Urinary bladder (tissue), 4 donors: Measurements from ENCODE around the gene AGO4. TPM values are rescaled to one million over a fixed set of nuclear protein-coding genes. Genes with fewer than 3 reads are reported as not detected.
"Not testable (repeated sequence)": the region's sequence is repeated elsewhere in the genome, so short reads cannot be mapped to it uniquely, and the experiment has no call there.

ENCODE experiments used
- DNase-seq: peaks from one replicate; pipeline ENCODE4 v3.0.0-alpha.2; 2015; ENCODE audit errors: extremely low spot score
- H3K27ac ChIP-seq: one replicate; pipeline ENCODE4 v1.5.1; 2013; ENCODE audit warnings: low read depth, mild to moderate bottlenecking, moderate library complexity
- H3K36me3 ChIP-seq: one replicate; pipeline ENCODE4 v1.6.1; 2013; ENCODE audit warnings: mild to moderate bottlenecking, moderate library complexity; ENCODE audit not compliant: insufficient read depth
- H3K4me1 ChIP-seq: one replicate; pipeline ENCODE4 v1.6.1; 2013; ENCODE audit warnings: mild to moderate bottlenecking, moderate library complexity; ENCODE audit not compliant: insufficient read depth
- H3K4me3 ChIP-seq: one replicate; pipeline ENCODE4 v1.5.1; 2013; ENCODE audit warnings: low read depth, low read length
- WGBS: extraction: QIAGEN DNeasy Blood & Tissue Kit; methylation state at CpG from one replicate; pipeline ENCODE4 v1.1.7; 2013; 5-methylcytosine and 5-hydroxymethylcytosine counted together
- polyA plus RNA-seq: library from polyadenylated mRNA; stranded (reverse); fragments of 200-250 nt; gene quantifications from one replicate; pipeline ENCODE4 v1.2.3, GENCODE V29; 2013
- total RNA-seq: library from RNA; depleted of rRNA; stranded (reverse); fragments of >200 nt; gene quantifications from one replicate; pipeline ENCODE4 v1.2.3, GENCODE V29; 2014
- donor health status: healthy with polysubstance abuse.
- donor health status: healthy.

AGO4 gene
- total and polyA plus RNA-seq, 2 donors, result 11.2 to 31.7 TPM

GRCh38 chr1:35863881-35864625, 56.2 kb downstream of the AGO4 start:
- no peaks in the 10 kb centered on the region for H3K36me3 ChIP-seq
- no peak for DNase-seq
- H3K4me3 ChIP-seq, result no peak overlapping the region
- 65% methylated on average over 3 of the region's 3 CpGs for WGBS
- H3K4me1 ChIP-seq, result no peaks in the 10 kb centered on the region
- H3K27ac ChIP-seq, result no peak overlapping the region

- Histone ChIP-seq H3K4me1 (no peaks in the 10 kb centered on the region), H3K36me3 (no peaks in the 10 kb centered on the region), H3K4me3 (no peak overlapping the region), H3K27ac (no peak overlapping the region)
- WGBS, result 79% methylated on average over 5 of the region's 5 CpGs
- no peak for DNase-seq
These were observed 57.0 kb downstream of the AGO4 start for GRCh38 chr1:35864813-35865212.

DNA sequence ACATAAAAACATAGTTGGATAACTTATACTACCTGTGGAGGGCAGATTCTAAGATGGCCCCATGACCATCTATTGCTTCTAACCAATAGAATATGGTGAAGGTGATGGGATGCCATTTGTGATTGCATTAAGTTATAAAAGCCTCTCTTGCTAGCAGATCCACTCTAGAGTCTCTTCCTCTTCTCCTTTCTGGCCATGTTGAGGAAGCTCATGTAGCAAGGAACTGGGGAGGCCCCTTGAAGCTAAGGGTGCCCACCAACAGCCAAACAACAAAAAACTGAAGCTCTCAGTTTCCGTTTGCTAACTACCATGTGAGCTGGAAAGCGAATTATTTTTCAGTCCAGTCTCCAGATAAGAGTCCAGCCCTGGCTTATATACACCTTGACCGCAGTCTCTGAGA, 59.2 kb downstream of the AGO4 start:
- H3K36me3 ChIP-seq, result no peaks in the 10 kb centered on the region

DNA sequence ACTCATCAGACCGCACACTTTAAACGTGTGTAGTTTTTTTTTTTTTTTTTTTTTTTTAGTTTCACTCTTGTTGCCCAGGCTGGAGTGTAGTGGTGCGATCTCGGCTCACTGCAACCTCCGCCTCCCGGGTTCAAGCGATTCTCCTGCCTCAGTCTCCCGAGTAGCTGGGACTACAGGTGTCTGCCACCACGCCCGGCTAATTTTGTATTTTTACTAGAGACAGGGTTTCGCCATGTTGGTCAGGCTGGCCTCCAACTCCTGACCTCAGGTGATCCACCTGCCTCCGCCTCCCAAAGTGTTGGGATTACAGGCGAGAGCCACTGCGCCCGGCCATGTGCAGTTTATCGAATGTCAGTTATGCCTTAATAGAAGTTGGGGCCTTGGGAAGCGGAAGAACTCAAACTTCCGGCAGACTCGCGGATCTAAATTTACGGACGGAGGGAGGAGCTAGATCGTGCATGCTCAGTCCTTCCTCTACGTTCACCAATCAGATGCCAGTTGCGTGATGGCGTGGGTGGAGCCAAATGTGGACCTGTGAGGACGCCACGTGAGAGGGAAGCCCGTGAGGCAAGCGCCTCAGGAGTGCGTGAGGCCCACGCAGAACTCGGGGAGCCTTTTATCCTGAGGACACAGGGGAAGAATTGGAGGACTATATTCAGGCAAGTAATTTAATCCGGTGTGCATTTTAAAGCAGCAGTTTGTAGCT, 61.6 kb downstream of the AGO4 start:
- H3K4me3 ChIP-seq, H3K36me3 ChIP-seq, DNase-seq, H3K4me1 ChIP-seq, H3K27ac ChIP-seq: not testable (repeated sequence)
- WGBS, result 92% methylated on average over 34 of the region's 34 CpGs

More for the DNA sequence above, 59.2 kb downstream of the AGO4 start:
- H3K4me1 ChIP-seq, result no peaks in the 10 kb centered on the region
- no peak overlapping the region for H3K4me3 ChIP-seq
- H3K27ac ChIP-seq, result no peak overlapping the region
- WGBS, result 75% methylated on average over 3 of the region's 3 CpGs
- DNase-seq, result no peak

DNA sequence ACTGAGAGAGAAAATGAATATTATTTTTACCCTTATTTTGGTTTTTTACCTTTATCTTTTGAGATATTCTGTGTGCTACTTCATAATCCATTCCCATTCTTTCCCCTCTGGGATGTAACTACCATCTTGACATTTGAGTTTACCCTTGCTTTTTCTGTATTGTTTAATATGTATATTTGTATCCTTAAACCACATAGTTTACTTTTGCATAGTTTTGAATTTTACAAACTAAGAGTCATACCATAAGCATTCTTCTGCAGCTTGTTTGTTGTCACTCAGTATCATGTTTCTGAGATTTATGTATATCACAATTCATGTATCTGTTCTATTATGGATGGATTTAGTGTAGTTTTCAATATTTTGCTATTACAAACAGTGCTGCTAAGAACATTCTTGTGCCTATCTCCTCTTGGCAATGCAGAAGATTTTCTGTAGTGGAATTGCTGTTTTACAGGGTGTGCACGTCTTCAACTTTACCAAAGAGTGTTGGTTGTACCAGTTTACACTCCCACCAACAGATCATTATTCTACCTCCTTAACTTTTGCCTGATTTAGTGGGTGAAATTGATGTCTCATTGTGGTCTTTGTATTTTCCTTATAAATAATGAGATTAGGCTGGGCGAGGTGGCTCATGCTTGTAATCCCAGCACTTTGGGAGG, 63.0 kb downstream of the AGO4 start:
- Histone ChIP-seq H3K4me1 (no peaks in the 10 kb centered on the region), H3K27ac (no peak overlapping the region), H3K4me3 (no peak overlapping the region), H3K36me3 (no peaks in the 10 kb centered on the region)
- 77% methylated on average over 2 of the region's 2 CpGs for WGBS
- no peak for DNase-seq

GRCh38 chr1:35873243-35873750, 65.5 kb downstream of the AGO4 start:
- no peak overlapping the region for H3K27ac ChIP-seq
- no peaks in the 10 kb centered on the region for H3K36me3 ChIP-seq
- H3K4me3 ChIP-seq, result no peak overlapping the region
- no peak for DNase-seq
- H3K4me1 ChIP-seq, result no peaks in the 10 kb centered on the region
- 80% methylated on average over 4 of the region's 4 CpGs for WGBS

- H3K4me1 ChIP-seq, H3K36me3 ChIP-seq, H3K27ac ChIP-seq, DNase-seq, H3K4me3 ChIP-seq: not testable (repeated sequence)
- 86% methylated on average over 4 of the region's 4 CpGs for WGBS
These were observed 66.3 kb downstream of the AGO4 start for GRCh38 chr1:35874115-35874514.

- DNase-seq, result no peak
- H3K4me1 ChIP-seq, result no peaks in the 10 kb centered on the region
- WGBS, result 30% methylated on average over 5 of the region's 5 CpGs
These were observed 69.2 kb downstream of the AGO4 start for GRCh38 chr1:35876988-35877387.

GRCh38 chr1:35881850-35882273, 74.0 kb downstream of the AGO4 start:
- Histone ChIP-seq H3K27ac (no peak overlapping the region), H3K4me3 (no peak overlapping the region), H3K4me1 (peaks cover 4% of the 10 kb centered on the region), H3K36me3 (no peaks in the 10 kb centered on the region)
- 37% methylated on average over 4 of the region's 4 CpGs for WGBS
- DNase-seq, result no peak

More at GRCh38 chr1:35876988-35877387, 69.2 kb downstream of the AGO4 start:
- Histone ChIP-seq H3K27ac (no peak overlapping the region), H3K4me3 (no peak overlapping the region), H3K36me3 (no peaks in the 10 kb centered on the region)

GRCh38 chr1:35882586-35882944, 74.7 kb downstream of the AGO4 start:
- 51% methylated on average over 16 of the region's 16 CpGs for WGBS
- H3K4me3 ChIP-seq, result no peak overlapping the region
- H3K36me3 ChIP-seq, result no peaks in the 10 kb centered on the region
- H3K27ac ChIP-seq, result no peak overlapping the region
- H3K4me1 ChIP-seq, result peaks cover 4% of the 10 kb centered on the region
- no peak for DNase-seq

DNA sequence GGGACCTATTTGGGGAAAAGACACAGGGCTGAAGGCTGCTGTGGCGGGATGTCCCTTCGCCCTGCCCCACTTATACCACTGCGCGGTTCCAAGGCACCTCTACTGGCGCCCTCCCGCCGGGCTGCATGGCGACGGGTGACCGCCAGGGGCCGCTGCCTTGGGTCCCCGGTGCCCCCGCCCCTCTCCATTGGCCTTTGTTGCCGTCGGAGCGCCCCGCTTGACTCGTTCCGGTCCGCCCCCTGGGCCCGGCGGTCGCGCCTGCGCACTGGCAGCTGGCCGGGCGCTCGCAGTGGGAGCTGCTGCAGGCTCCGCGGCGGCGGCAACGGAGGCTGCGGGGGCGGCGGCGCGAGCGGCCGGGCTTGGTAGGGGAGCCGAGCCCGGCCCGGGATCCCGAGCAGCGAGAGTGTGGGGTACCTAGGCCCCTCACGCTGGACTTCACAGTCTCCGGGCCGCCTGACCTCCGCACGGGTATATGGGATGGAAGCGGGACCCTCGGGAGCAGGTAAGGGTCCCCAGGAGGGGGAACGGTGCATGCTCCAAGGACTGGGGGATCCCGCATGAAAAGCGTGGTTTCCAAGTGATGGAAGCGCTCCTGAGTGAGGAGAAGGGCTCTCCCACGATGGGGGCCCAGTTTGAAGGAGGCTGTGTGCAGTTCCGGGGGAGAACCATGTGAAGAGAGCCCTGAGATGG, 75.3 kb downstream of the AGO4 start, which contains the start of gene AGO1:
Gene AGO1 (plus strand): TSS at position 265 of the 690 bp plus-strand sequence. CDS start 213 bp downstream, at position 478.
- Histone ChIP-seq H3K36me3 (no peaks in the 10 kb centered on the region), H3K4me3 (peak within 1 kb of the TSS; percentile 77), H3K27ac (peak within 1 kb of the TSS; percentile 25), H3K4me1 (peaks cover 4% of the 10 kb centered on the region)
- under 1% methylated on average over 58 of the region's 58 CpGs for WGBS
- peak; percentile 73 for DNase-seq

DNA sequence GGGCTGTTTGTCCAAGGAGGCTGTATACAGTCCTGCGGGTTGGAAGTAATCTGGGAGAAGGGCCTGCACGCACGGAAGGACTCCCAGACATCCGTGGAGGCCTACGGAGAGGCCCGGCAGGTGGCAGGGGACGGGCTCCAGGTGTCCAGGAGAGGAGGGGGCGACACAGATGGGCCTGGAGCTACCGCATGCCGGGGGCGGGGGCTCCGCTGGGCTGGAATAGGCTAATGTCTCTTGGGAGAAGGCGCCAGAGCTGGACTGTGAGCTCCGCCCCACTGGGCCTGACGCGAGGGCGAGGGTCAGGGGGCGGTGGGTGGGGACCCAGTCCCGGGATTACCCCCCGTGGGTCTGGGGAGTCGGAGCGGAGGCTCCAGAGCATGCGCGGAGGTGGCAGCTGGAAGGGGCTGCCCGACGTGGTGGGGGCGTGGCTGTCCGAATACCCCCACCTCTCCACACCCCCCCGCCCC, 75.9 kb downstream of the AGO4 start:
- Histone ChIP-seq H3K4me1 (peaks cover 4% of the 10 kb centered on the region), H3K4me3 (peak overlapping the region; percentile 77), H3K27ac (peak overlapping the region; percentile 25), H3K36me3 (no peaks in the 10 kb centered on the region)
- no peak for DNase-seq
- under 1% methylated on average over 29 of the region's 29 CpGs for WGBS

DNA sequence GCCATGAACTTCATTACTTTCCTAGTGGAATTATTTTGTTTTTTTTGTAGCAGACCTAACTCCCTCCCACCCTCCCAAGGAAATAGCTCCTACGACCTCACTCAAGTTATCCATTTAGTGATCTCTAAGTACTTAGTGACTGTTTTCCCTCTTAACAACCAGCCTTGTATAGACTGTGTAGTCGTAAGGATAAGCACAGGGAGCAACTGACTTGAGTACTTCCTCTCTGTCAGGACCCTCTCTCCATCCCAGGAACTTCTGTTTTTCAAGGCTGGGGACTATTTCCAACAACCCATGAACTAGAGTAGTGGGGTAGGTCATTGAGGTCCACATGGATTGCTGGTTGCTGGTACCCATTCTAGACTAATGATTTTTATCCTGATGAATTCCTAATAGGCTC, 77.1 kb downstream of the AGO4 start:
- Histone ChIP-seq H3K4me3 (no peak overlapping the region), H3K36me3 (no peaks in the 10 kb centered on the region), H3K27ac (no peak overlapping the region), H3K4me1 (peaks cover 4% of the 10 kb centered on the region)
- WGBS, result 40% methylated on average over 2 of the region's 2 CpGs
- DNase-seq, result no peak
